ENCODE data around the gene ATP5F1C. TPM values are rescaled to one million over a fixed set of nuclear protein-coding genes. Genes with fewer than 3 reads are reported as not detected.

Gene ATP5F1C
- total RNA-seq, 1 experiment from 2014 or later = 469 TPM

DNA sequence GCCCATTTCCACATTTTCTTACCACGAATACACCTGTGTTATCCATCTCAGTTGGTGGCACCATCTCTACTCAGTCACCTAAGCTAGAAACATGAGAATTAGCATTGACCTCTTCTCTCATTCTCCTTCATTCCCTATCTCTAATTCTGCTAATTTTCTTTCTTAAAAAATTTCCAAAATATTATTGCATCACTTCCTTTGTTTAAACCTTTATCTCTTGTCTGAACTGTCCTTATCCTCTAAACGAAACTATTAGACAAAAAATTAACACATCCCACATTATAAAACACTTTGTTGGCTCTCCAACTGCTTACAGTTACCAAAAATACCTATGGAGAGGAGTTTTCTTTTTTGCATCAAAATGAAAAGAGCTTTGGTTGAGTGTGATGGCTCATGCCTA, 48.6 kb downstream of the ATP5F1C start:
- DNase-seq (ENCODE audit: low read depth) = no peak

DNA sequence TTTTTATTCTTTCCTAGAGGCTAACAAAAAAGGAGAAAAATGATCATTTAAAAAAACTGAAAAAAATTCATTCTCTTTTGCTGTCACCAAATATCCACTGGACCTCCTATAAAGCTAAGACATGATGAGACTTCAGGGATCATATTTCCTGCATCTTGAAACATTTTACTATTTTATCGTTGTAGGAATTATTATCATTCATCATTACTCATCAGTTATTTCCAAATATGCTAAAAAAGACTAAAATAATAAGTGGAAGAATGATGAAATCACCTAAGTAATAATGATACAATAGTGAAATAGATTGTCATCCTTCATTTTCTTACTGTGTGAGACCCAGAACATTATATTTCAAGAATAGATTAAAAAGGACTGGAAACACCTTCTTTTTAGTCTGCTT, 58.6 kb downstream of the ATP5F1C start:
- no peak for DNase-seq (ENCODE audit: low read depth)

DNA sequence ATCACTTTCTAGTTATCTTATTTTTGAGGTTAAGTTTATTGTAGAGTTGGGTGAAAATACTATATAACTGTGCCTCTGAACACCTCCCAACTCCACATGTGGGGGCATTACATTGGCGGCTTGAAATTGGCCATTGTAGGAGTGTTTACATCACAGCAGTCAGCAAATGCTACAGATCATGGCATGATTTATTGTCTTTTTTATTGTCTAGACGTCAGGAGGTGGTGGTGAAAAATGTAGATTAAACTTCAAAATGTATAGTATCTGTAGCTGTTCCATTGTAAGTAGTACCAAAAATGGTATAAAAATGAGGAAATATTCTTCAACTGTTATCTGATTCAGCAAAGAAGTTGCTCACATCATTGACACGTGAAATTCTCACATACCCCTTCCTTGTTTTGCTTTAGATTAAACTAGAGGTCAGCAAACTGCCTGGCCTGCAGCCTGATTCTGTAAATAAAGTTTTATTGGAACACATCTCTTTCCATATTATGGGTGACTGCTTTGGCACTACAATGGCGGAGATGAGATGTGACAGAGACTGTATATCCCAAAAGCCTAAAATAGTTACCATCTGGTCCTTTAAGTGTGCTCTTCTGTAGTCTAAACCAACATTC, 65.4 kb downstream of the ATP5F1C start:
- no peak for DNase-seq (ENCODE audit: low read depth)

DNA sequence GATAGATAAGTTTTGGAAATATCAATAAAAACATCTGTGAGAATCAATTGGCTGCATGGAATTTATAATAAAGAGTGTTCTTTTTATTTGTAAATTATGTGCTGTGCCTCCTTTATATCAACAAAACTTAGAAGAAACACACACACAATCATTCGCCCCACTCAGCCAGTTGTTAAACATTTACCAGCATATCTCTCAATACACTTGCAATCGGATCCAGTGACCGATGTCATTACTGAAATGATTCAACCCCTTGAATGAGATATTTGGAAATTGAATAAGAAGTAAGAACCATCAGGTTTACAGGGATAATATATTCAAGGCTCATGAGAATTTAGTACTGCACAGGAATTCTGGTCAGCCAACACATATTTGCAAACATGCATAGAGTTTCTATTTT, 65.9 kb downstream of the ATP5F1C start:
- DNase-seq (ENCODE audit: low read depth) = no peak

DNA sequence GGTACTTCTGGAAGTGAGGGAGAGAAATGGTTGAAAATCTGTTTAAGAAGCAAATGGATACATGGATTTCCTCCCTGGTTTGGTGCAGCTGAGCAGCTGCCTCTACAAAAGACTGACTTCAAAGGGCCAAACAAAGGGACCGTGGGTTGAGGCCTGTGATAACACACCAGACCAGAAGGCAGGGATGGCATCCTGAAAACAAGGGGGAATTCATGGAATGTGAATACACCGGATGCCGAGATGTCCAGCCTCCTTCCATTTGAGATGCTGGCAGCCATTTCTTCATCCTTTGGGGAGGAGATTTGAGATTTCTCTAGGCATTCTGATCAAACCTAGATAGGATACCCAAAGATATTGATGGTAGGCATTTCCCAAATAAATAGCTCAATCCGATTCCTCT, 67.2 kb downstream of the ATP5F1C start:
- no peak for DNase-seq (ENCODE audit: low read depth)

DNA sequence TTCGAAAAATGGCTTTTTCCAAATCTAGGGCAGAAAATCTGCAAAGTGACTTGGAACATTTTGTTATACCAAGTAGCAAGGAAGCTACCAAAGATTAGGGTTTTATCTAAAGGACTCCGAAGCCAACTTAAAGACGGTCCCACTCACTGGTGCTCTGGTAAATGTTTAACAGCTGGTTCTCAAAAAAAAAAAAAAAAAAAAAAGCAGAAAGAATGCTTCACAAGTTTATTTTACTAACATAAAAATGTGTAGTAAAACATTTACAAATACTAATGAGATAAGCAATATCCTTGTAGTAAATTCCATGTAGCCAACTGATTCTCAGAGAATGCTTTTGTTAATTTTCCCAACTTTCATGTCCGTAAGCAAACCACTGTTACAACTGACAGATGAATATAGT, 68.7 kb downstream of the ATP5F1C start:
- no peak for DNase-seq (ENCODE audit: low read depth)

DNA sequence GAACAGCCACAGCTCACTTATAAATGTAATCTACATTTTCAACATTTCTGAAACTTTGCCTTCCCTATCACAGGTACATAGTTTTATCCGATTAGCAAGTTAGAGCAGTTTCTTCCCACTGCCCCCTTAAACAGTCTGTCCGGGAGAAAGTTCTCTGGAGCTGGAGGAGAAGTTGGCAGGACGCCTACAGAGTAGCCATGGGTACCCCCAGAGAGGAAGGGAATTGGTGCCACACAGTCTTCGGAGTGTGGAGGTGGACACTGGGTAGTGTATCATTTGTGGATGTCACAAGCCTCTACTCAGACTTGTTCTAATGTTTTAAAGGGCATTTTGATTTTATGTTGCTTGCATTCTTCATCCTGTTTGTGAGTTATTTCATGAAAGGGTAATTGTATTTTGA, 69.3 kb downstream of the ATP5F1C start:
- DNase-seq (ENCODE audit: low read depth) = no peak

Other genes with a start within 250 kb of the ATP5F1C start
- not detected in 2 replicates for gene ITIH5, start 121.2 kb upstream of the ATP5F1C start, total RNA-seq (2014; rRNA removed; shearing (Covaris generic))
- not detected in 2 replicates for gene ITIH2, start 84.9 kb upstream of the ATP5F1C start, total RNA-seq (2014; rRNA removed; shearing (Covaris generic))
- gene KIN, start 184 bp upstream of the ATP5F1C start, total RNA-seq (2014; rRNA removed; shearing (Covaris generic)) = 11.7 and 16.8 TPM in 2 replicates
- gene TAF3, start 30.3 kb downstream of the ATP5F1C start, total RNA-seq (2014; rRNA removed; shearing (Covaris generic)) = 2.6 and 3.1 TPM in 2 replicates